Esophagus muscularis mucosa (tissue), 4 donors: Measurements from ENCODE around the gene INO80D.

ENCODE experiments used
- EP300 ChIP-seq: sonication (generic); formaldehyde crosslinking; IDR thresholded peaks from one replicate; pipeline ENCODE4 v1.6.1; 2017; ENCODE audit warnings: antibody characterized with exemption
- POLR2A ChIP-seq: fragments of 450-650 bp; IDR thresholded peaks from one replicate; pipeline ENCODE4 v1.6.1; 2017; ENCODE audit warnings: antibody characterized with exemption, moderate library complexity, mild to moderate bottlenecking, low read depth
- TF ChIP-seq, protein P1 (sequence below), 3 experiments: fragments of 200-600 bp in 2 of 3; fragments of 450-650 bp in 1 of 3; sonication (generic) in 2 of 3; IDR thresholded peaks; one replicate each; pipeline ENCODE4 v1.5.1; 2017 to 2019; ENCODE audit warnings: antibody characterized with exemption in 3 of 3, mild to moderate bottlenecking in 2 of 3, moderate library complexity in 1 of 3

- TF ChIP-seq POLR2A (no peak), EP300 (no peak)
- TF ChIP-seq, protein P1, sequence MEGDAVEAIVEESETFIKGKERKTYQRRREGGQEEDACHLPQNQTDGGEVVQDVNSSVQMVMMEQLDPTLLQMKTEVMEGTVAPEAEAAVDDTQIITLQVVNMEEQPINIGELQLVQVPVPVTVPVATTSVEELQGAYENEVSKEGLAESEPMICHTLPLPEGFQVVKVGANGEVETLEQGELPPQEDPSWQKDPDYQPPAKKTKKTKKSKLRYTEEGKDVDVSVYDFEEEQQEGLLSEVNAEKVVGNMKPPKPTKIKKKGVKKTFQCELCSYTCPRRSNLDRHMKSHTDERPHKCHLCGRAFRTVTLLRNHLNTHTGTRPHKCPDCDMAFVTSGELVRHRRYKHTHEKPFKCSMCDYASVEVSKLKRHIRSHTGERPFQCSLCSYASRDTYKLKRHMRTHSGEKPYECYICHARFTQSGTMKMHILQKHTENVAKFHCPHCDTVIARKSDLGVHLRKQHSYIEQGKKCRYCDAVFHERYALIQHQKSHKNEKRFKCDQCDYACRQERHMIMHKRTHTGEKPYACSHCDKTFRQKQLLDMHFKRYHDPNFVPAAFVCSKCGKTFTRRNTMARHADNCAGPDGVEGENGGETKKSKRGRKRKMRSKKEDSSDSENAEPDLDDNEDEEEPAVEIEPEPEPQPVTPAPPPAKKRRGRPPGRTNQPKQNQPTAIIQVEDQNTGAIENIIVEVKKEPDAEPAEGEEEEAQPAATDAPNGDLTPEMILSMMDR (IDR thresholded peaks at IDR 0.05): peak in 1 of 3 experiments; percentile 10
Observed at GRCh38 chr2:206004004-206004693, 81.8 kb downstream of the INO80D start.
